GM23338 (cell line): ENCODE measurements around the gene DDX59. TPM values are rescaled to one million over a fixed set of nuclear protein-coding genes. Genes with fewer than 3 reads are reported as not detected.

Experiments
- CREB1 ChIP-seq: fragments of 250-450 bp; sonication (Bioruptor Pico); IDR thresholded peaks from 2 replicates; pipeline ENCODE4 v1.5.0; 2020; ENCODE audit warnings: low read depth, mild to moderate bottlenecking, moderate library complexity
- CTCF ChIP-seq, 2 experiments: fragments of 200-600 bp in 1 of 2; sonication (generic) in 1 of 2; conservative IDR thresholded peaks; 2 replicates each; pipeline versions ENCODE4 v1.5.1 to v1.6.1; 2016 to 2017; ENCODE audit warnings: antibody characterized with exemption in 2 of 2, low read depth in 2 of 2, mild to moderate bottlenecking in 2 of 2, moderate library complexity in 1 of 2
- EZH2 ChIP-seq: fragments of 200-600 bp; sonication (generic); IDR thresholded peaks from one replicate; pipeline ENCODE4 v1.8.0; 2017; ENCODE audit warnings: antibody characterized with exemption, mild to moderate bottlenecking, low read depth; ENCODE audit not compliant: unreplicated experiment
- JUNB ChIP-seq: IDR thresholded peaks from one replicate; pipeline ENCODE4 v1.6.1; 2016; ENCODE audit warnings: antibody characterized with exemption; ENCODE audit not compliant: unreplicated experiment
- POLR2AphosphoS5 ChIP-seq: IDR thresholded peaks from 2 replicates; pipeline ENCODE4 v1.6.1; 2016; ENCODE audit warnings: antibody characterized with exemption, low read depth
- ZNF114 ChIP-seq: fragments of 250-450 bp; sonication (Bioruptor Pico); IDR thresholded peaks from 2 replicates; pipeline ENCODE4 v1.5.0; 2020; ENCODE audit warnings: mild to moderate bottlenecking, moderate library complexity
- ZNF462 ChIP-seq: fragments of 250-450 bp; sonication (Bioruptor Pico); IDR thresholded peaks from 2 replicates; pipeline ENCODE4 v1.5.0; 2020; ENCODE audit warnings: mild to moderate bottlenecking, moderate library complexity
- polyA plus RNA-seq: library from polyadenylated mRNA; unstranded; fragments of >200 nt; fragmentation: Nextera tagmentation; extraction: Ambion mirVana; gene quantifications from 2 replicates; pipeline ENCODE4 v1.2.1, GENCODE V29; 2016
- total RNA-seq: library from RNA; depleted of rRNA; stranded (reverse); fragments of >200 nt; shearing (Covaris generic); gene quantifications from 2 replicates; pipeline ENCODE4 v1.2.3, GENCODE V29; 2014

DDX59 gene
- total and polyA plus RNA-seq, 2 experiments from 2014 or later, result 14.7 to 15.7 TPM

- TF ChIP-seq ZNF462 (CRISPR knock-in tag) (no peak), CREB1 (CRISPR knock-in tag) (no peak), ZNF114 (no peak), CTCF (conservative IDR thresholded peaks at IDR 0.05; ENCODE audit: low read depth in 2 of 2) (peak; percentile 57 to 58), EZH2 (no peak), JUNB (no peak), POLR2AphosphoS5 (no peak)
Measured at GRCh38 chr1:200634261-200635122, 35.2 kb downstream of the DDX59 start (continued).
